Keratinocyte (primary cell): ENCODE measurements around the gene AFG3L2. TPM values are rescaled to one million over a fixed set of nuclear protein-coding genes. Genes with fewer than 3 reads are reported as not detected.

Experiments used
- DNase-seq: peaks from one replicate; pipeline ENCODE4 v3.0.0-alpha.2; 2011; ENCODE audit warnings: low read depth, missing footprints, low spot score
- FAIRE-seq: peaks from 2 replicates; lab custom pipeline; 2011; peaks lifted over from hg19 to GRCh38; lab: Jason Lieb, UNC
- H2AFZ ChIP-seq: 2 replicates; pipeline ENCODE4 v1.6.0; 2012; ENCODE audit warnings: low read length, control low read depth, inconsistent platforms; ENCODE audit not compliant: control insufficient read depth
- H3K27ac ChIP-seq: 2 replicates; pipeline ENCODE4 v1.5.1; 2011; ENCODE audit warnings: low read length; ENCODE audit not compliant: control insufficient read depth, insufficient read depth
- H3K27me3 ChIP-seq: 3 replicates; pipeline ENCODE4 v1.6.0; 2011; ENCODE audit warnings: low read length; ENCODE audit not compliant: control insufficient read depth, insufficient read depth; ENCODE audit errors: extremely low read depth
- H3K36me3 ChIP-seq, 2 experiments: 2 replicates in 1 of 2; 3 replicates in 1 of 2; pipeline ENCODE4 v1.5.1; 2011; ENCODE audit warnings: low read length in 2 of 2, mild to moderate bottlenecking in 1 of 2; ENCODE audit not compliant: control insufficient read depth in 2 of 2, insufficient read depth in 2 of 2; ENCODE audit errors: extremely low read depth in 1 of 2
- H3K4me1 ChIP-seq: 3 replicates; pipeline ENCODE4 v1.5.1; 2011; ENCODE audit warnings: low read length; ENCODE audit not compliant: control insufficient read depth, insufficient read depth; ENCODE audit errors: extremely low read depth
- H3K4me2 ChIP-seq: 3 replicates; pipeline ENCODE4 v1.6.0; 2011; ENCODE audit warnings: low read depth, low read length; ENCODE audit not compliant: control insufficient read depth, insufficient read depth; ENCODE audit errors: extremely low read depth
- H3K4me3 ChIP-seq, 3 experiments: fragments of 200-600 bp in 1 of 3; sonication (generic) in 1 of 3; 2 replicates in 2 of 3; 3 replicates in 1 of 3; pipeline ENCODE4 v1.5.1; 2011 to 2016; ENCODE audit warnings: low read length in 3 of 3, mild to moderate bottlenecking in 3 of 3, control low read depth in 2 of 3, inconsistent platforms in 1 of 3, low read depth in 1 of 3, mixed read lengths in 1 of 3, mixed run types in 1 of 3, moderate library complexity in 1 of 3; ENCODE audit not compliant: control insufficient read depth in 2 of 3, insufficient read depth in 2 of 3; ENCODE audit errors: extremely low read depth in 1 of 3
- H3K79me2 ChIP-seq: 2 replicates; pipeline ENCODE4 v1.6.0; 2012; ENCODE audit warnings: low read length; ENCODE audit not compliant: control insufficient read depth, insufficient read depth
- H3K9ac ChIP-seq: 3 replicates; pipeline ENCODE4 v1.6.0; 2011; ENCODE audit warnings: low read length; ENCODE audit not compliant: control insufficient read depth, insufficient read depth; ENCODE audit errors: extremely low read depth
- H3K9me1 ChIP-seq: 3 replicates; pipeline ENCODE4 v1.6.0; 2011; ENCODE audit warnings: low read length; ENCODE audit not compliant: control insufficient read depth, insufficient read depth; ENCODE audit errors: extremely low read depth
- H3K9me3 ChIP-seq: 2 replicates; pipeline ENCODE4 v1.5.1; 2012; ENCODE audit warnings: low read depth, low read length; ENCODE audit not compliant: control insufficient read depth
- H4K20me1 ChIP-seq: 3 replicates; pipeline ENCODE4 v1.6.0; 2011; ENCODE audit warnings: low read length; ENCODE audit not compliant: control insufficient read depth, insufficient read depth; ENCODE audit errors: extremely low read depth
- CTCF ChIP-seq, 3 experiments: IDR thresholded peaks in 1 of 3; conservative IDR thresholded peaks in 1 of 3; optimal IDR thresholded peaks in 1 of 3; 2 replicates in 2 of 3; 3 replicates in 1 of 3; pipeline versions ENCODE3 to v1.5.1; 2011; ENCODE audit warnings: low read length in 3 of 3, mild to moderate bottlenecking in 3 of 3, moderate library complexity in 2 of 3, control low read depth in 1 of 3, inconsistent platforms in 1 of 3; ENCODE audit not compliant: insufficient read depth in 2 of 3; ENCODE audit errors: extremely low read depth in 1 of 3
- EZH2 ChIP-seq: IDR thresholded peaks from one replicate; pipeline ENCODE4 v1.6.1; 2012; ENCODE audit warnings: inconsistent platforms, mild to moderate bottlenecking, low read length, moderate library complexity
- dilution Hi-C: fragments of 300-500 bp; cut with MboI; formaldehyde crosslinking; loops from one replicate; pipeline ENCODE4 v1.7.0; 2020; ENCODE audit warnings: low sequenced_read_pairs; ENCODE audit not compliant: extremely low pct_ligation_motif_present
- polyA plus RNA-seq, 5 experiments: library from polyadenylated mRNA; depleted of rRNA in 3 of 5; stranded (reverse) in 3 of 5; stranded (forward) in 1 of 5; unstranded in 1 of 5; fragments of >200 nt; gene quantifications; 1 replicate in 1 of 5; 2 replicates in 3 of 5; 3 replicates in 1 of 5; pipeline versions ENCODE4 v1.2.1 to v1.2.3, GENCODE V29; 2011 to 2012; ENCODE audit warnings: missing spikeins in 2 of 5, low read depth in 1 of 5, low replicate concordance in 1 of 5

AFG3L2 gene
- polyA plus RNA-seq, 1 donor (not counting 4 experiments of a cell fraction or from before 2014, with no cell fraction given), result 47.5 TPM

DNA sequence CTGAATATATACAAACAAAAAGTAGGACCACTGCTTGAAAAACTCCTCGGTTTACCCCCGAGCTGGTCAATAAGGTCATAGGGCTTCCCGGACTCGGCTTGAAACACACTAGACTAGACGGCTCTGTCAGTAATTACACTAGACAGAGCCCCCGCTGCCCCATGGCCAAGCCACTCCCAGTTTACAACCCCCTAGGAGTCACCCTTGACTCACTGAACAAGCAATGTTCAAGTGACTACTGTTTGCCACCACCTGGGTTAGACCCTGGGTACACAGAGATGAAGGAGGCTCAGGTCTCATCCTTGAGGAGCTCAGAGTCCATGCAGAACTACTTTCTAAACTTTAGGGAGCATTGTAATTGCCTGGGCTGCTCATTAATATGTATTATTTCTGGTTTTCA, 17.0 kb upstream of the AFG3L2 start:
- dilution Hi-C loops, result no loop called here
- no peak for FAIRE-seq

DNA sequence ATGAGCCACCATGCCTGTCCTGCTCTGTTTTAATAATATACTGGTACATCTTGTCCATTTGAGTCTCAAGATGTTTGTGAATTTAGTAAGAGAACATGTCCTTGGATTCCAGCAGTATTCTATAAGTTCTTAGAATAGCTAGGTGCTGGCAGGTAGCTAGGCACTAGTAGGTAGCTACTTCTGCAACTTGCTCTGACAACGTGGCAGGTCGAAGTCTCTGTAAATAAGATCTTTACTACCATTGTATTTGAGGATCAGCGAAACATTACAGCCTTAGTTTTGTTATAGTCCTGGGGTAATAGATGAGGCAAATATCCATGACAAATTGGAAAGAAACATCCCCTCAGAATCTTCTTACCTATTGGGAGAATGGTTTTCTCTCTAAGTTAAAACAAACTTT, 16.5 kb upstream of the AFG3L2 start:
- no peak overlapping the region for H3K4me3 ChIP-seq
- TF ChIP-seq EZH2 (no peak), CTCF (optimal IDR thresholded peaks at IDR 0.05 in 1 of 3, IDR thresholded peaks at IDR 0.05 in 1 of 3, conservative IDR thresholded peaks at IDR 0.05 in 1 of 3; ENCODE audit: extremely low read depth in 1 of 3, insufficient read depth in 2 of 3, low read length in 3 of 3) (no peak)
- H3K27me3 ChIP-seq, result no peaks in the 10 kb centered on the region
- H3K9me1 ChIP-seq, result no peaks in the 10 kb centered on the region
- H4K20me1 ChIP-seq, result no peaks in the 10 kb centered on the region
- dilution Hi-C loops, result no loop called here
- no peak overlapping the region for H3K4me2 ChIP-seq
- no peaks in the 10 kb centered on the region for H3K9me3 ChIP-seq
- FAIRE-seq (no peak), DNase-seq (no peak)
- H3K36me3 ChIP-seq, result no peaks in the 10 kb centered on the region
- no peak overlapping the region for H2AFZ ChIP-seq
- H3K79me2 ChIP-seq, result no peaks in the 10 kb centered on the region
- H3K4me1 ChIP-seq, result no peaks in the 10 kb centered on the region
- no peak overlapping the region for H3K9ac ChIP-seq
- H3K27ac ChIP-seq, result no peak overlapping the region

More for the DNA sequence above, 17.0 kb upstream of the AFG3L2 start:
- Histone ChIP-seq H3K9me3 (no peaks in the 10 kb centered on the region), H3K4me2 (no peak overlapping the region), H3K79me2 (no peaks in the 10 kb centered on the region), H3K36me3 (no peaks in the 10 kb centered on the region), H3K4me1 (no peaks in the 10 kb centered on the region), H3K27ac (no peak overlapping the region), H3K9ac (no peak overlapping the region), H2AFZ (no peak overlapping the region), H3K4me3 (no peak overlapping the region), H4K20me1 (no peaks in the 10 kb centered on the region), H3K27me3 (no peaks in the 10 kb centered on the region), H3K9me1 (no peaks in the 10 kb centered on the region)
- no peak for TF ChIP-seq EZH2
- no peak for TF ChIP-seq CTCF (optimal IDR thresholded peaks at IDR 0.05 in 1 of 3, IDR thresholded peaks at IDR 0.05 in 1 of 3, conservative IDR thresholded peaks at IDR 0.05 in 1 of 3; ENCODE audit: extremely low read depth in 1 of 3, insufficient read depth in 2 of 3, low read length in 3 of 3)
- DNase-seq, result no peak
